Measurements from ENCODE around the gene PPP1R3G. TPM values are rescaled to one million over a fixed set of nuclear protein-coding genes. Genes with fewer than 3 reads are reported as not detected.

PPP1R3G gene
- total and polyA plus RNA-seq, 8 donors, result 0.17 to 1.4 (median 1.0) TPM

- Histone ChIP-seq H3K36me3 (no peaks in the 10 kb centered on the region), H3K4me1 (no peaks in the 10 kb centered on the region), H3K27me3 (no peaks in the 10 kb centered on the region), H3K4me3 (no peak overlapping the region), H3K27ac (no peak overlapping the region), H3K9me3 (no peaks in the 10 kb centered on the region)
- intact Hi-C loops (cut with DNase I), result no loop called here
- no peak for TF ChIP-seq CTCF (IDR thresholded peaks at IDR 0.05)
- ATAC-seq (no peak), DNase-seq (no peak)
Observed at GRCh38 chr6:5076931-5077330, 8.2 kb upstream of the PPP1R3G start.

GRCh38 chr6:5078121-5078669 is 6.9 kb upstream of the PPP1R3G start:
- H3K4me3 ChIP-seq, result no peak overlapping the region
- no peak for TF ChIP-seq CTCF (IDR thresholded peaks at IDR 0.05)
- DNase-seq (no peak), ATAC-seq (no peak)
- no peaks in the 10 kb centered on the region for H3K36me3 ChIP-seq
- no peaks in the 10 kb centered on the region for H3K4me1 ChIP-seq
- H3K27ac ChIP-seq, result no peak overlapping the region
- intact Hi-C loops (cut with DNase I), result no loop called here
- peaks cover 0 to 4% of the 10 kb centered on the region in 2 donors for H3K27me3 ChIP-seq
- H3K9me3 ChIP-seq, result no peaks in the 10 kb centered on the region

- H3K27ac ChIP-seq, result no peak overlapping the region
- intact Hi-C loops (cut with DNase I), result no loop called here
- no peaks in the 10 kb centered on the region for H3K36me3 ChIP-seq
- no peaks in the 10 kb centered on the region for H3K9me3 ChIP-seq
- H3K4me1 ChIP-seq, result peaks cover 0 to 10% of the 10 kb centered on the region in 2 donors
- ATAC-seq (no peak), DNase-seq (no peak)
- TF ChIP-seq CTCF (IDR thresholded peaks at IDR 0.05), result no peak
- no peak overlapping the region for H3K4me3 ChIP-seq
- peaks cover 0 to 19% of the 10 kb centered on the region in 2 donors for H3K27me3 ChIP-seq
Observed at GRCh38 chr6:5079692-5080091, 5.4 kb upstream of the PPP1R3G start.

- Histone ChIP-seq H3K27ac (no peak overlapping the region), H3K36me3 (no peaks in the 10 kb centered on the region), H3K4me3 (no peak overlapping the region), H3K27me3 (peaks cover 1 to 28% of the 10 kb centered on the region in 2 donors), H3K4me1 (peaks cover 0 to 19% of the 10 kb centered on the region in 2 donors), H3K9me3 (no peaks in the 10 kb centered on the region)
- no peak for TF ChIP-seq CTCF (IDR thresholded peaks at IDR 0.05)
- no peak for ATAC-seq
- DNase-seq, result no peak
- intact Hi-C loops (cut with DNase I), result no loop called here
Observed at GRCh38 chr6:5080574-5080973, 4.6 kb upstream of the PPP1R3G start.

GRCh38 chr6:5081182-5081581 is 4.0 kb upstream of the PPP1R3G start:
- no peaks in the 10 kb centered on the region for H3K36me3 ChIP-seq
- intact Hi-C loops (cut with DNase I), result no loop called here
- H3K4me3 ChIP-seq, result no peak overlapping the region
- H3K9me3 ChIP-seq, result no peaks in the 10 kb centered on the region
- no peak for ATAC-seq
- no peak overlapping the region for H3K27ac ChIP-seq
- H3K4me1 ChIP-seq, result peaks cover 0 to 25% of the 10 kb centered on the region in 2 donors
- no peak for TF ChIP-seq CTCF (IDR thresholded peaks at IDR 0.05)
- H3K27me3 ChIP-seq, result peaks cover 7 to 34% of the 10 kb centered on the region in 2 donors
- no peak for DNase-seq

All from left lung (tissue), 10 donors.